HEK293T (cell line): ENCODE data around the gene RSF1.

Experiments
- CTCF ChIA-PET: fragments of 350-600 bp; formaldehyde crosslinking; extraction: SDS; loops from one replicate; lab custom pipeline; 2021; ENCODE audit warnings: antibody characterized with exemption, inconsistent platforms; lab: Yijun Ruan, JAX
- POLR2A ChIA-PET: fragments of 350-600 bp; formaldehyde crosslinking; extraction: SDS; loops from one replicate; lab custom pipeline; 2020; ENCODE audit warnings: antibody characterized with exemption, inconsistent platforms; lab: Yijun Ruan, JAX
- DNase-seq: peaks from one replicate; pipeline ENCODE4 v3.0.0; 2012; ENCODE audit warnings: mixed read lengths; ENCODE audit errors: extremely low spot score
- ARNT ChIP-seq: fragments of 450-650 bp; IDR thresholded peaks from 2 replicates; pipeline ENCODE4 v1.6.1; 2017; ENCODE audit warnings: mild to moderate bottlenecking
- BHLHE40 ChIP-seq: fragments of 450-650 bp; IDR thresholded peaks from 2 replicates; pipeline ENCODE4 v1.6.1; 2016; ENCODE audit warnings: mild to moderate bottlenecking, moderate library complexity, borderline replicate concordance
- CTBP1 ChIP-seq: fragments of 450-650 bp; IDR thresholded peaks from 2 replicates; pipeline ENCODE4 v1.6.1; 2016; ENCODE audit warnings: borderline replicate concordance
- ELF4 ChIP-seq: fragments of 450-650 bp; IDR thresholded peaks from 2 replicates; pipeline ENCODE4 v1.6.1; 2017; ENCODE audit warnings: antibody characterized with exemption
- FOXA1 ChIP-seq: fragments of 450-650 bp; IDR thresholded peaks from 2 replicates; pipeline ENCODE4 v1.6.1; 2016; ENCODE audit warnings: mild to moderate bottlenecking
- FOXK2 ChIP-seq: fragments of 450-650 bp; IDR thresholded peaks from 2 replicates; pipeline ENCODE4 v1.6.1; 2016; ENCODE audit warnings: mild to moderate bottlenecking
- FOXM1 ChIP-seq: fragments of 450-650 bp; IDR thresholded peaks from 2 replicates; pipeline ENCODE4 v1.6.1; 2017; ENCODE audit warnings: mild to moderate bottlenecking, borderline replicate concordance
- HDGF ChIP-seq: fragments of 450-650 bp; IDR thresholded peaks from 2 replicates; pipeline ENCODE4 v1.6.1; 2017; ENCODE audit warnings: antibody characterized with exemption, borderline replicate concordance
- L3MBTL2 ChIP-seq: fragments of 450-650 bp; conservative IDR thresholded peaks from 2 replicates; pipeline ENCODE4 v1.6.1; 2016; ENCODE audit warnings: mild to moderate bottlenecking
- LEF1 ChIP-seq: fragments of 450-650 bp; IDR thresholded peaks from 2 replicates; pipeline ENCODE4 v1.6.1; 2017; ENCODE audit warnings: mild to moderate bottlenecking, borderline replicate concordance
- NFRKB ChIP-seq: fragments of 450-650 bp; IDR thresholded peaks from 2 replicates; pipeline ENCODE4 v1.6.1; 2016; ENCODE audit warnings: mild to moderate bottlenecking, moderate library complexity
- PKNOX1 ChIP-seq: fragments of 450-650 bp; IDR thresholded peaks from 2 replicates; pipeline ENCODE4 v1.6.1; 2016
- SP1 ChIP-seq: fragments of 450-650 bp; IDR thresholded peaks from 2 replicates; pipeline ENCODE4 v1.6.1; 2017
- SUZ12 ChIP-seq: fragments of 450-650 bp; IDR thresholded peaks from 2 replicates; pipeline ENCODE4 v1.6.1; 2016; ENCODE audit warnings: mild to moderate bottlenecking
- TARDBP ChIP-seq: fragments of 450-650 bp; IDR thresholded peaks from 2 replicates; pipeline ENCODE4 v1.6.1; 2016
- ZNF384 ChIP-seq: fragments of 450-650 bp; IDR thresholded peaks from 2 replicates; pipeline ENCODE4 v1.6.1; 2016

The RSF1 gene

GRCh38 chr11:77753230-77753629, 67.3 kb downstream of the RSF1 start:
- CTCF ChIA-PET: no interaction called here
- no peak for TF ChIP-seq ARNT
- no peak for TF ChIP-seq NFRKB
- TF ChIP-seq FOXM1: no peak
- TF ChIP-seq L3MBTL2: no peak
- no peak for TF ChIP-seq LEF1
- no peak for TF ChIP-seq BHLHE40
- TF ChIP-seq ZNF384: no peak
- TF ChIP-seq ELF4: no peak
- TF ChIP-seq FOXA1: no peak
- TF ChIP-seq HDGF: no peak
- TF ChIP-seq FOXK2: no peak
- TF ChIP-seq TARDBP: no peak
- TF ChIP-seq SUZ12: no peak
- no peak for TF ChIP-seq PKNOX1
- no peak for TF ChIP-seq CTBP1
- TF ChIP-seq SP1: no peak
- POLR2A ChIA-PET: no interaction called here
- no peak for DNase-seq

- no peak for TF ChIP-seq FOXM1
- no peak for TF ChIP-seq SP1
- TF ChIP-seq HDGF: no peak
- no peak for TF ChIP-seq NFRKB
- TF ChIP-seq SUZ12: no peak
- CTCF ChIA-PET: no interaction called here
- DNase-seq: no peak
- POLR2A ChIA-PET: interaction anchor here (0.8 kb wide), 1 partner anchor 115 kb away, joined by 3 read pairs; the partner anchor contains the start of gene CLNS1A
Observed at GRCh38 chr11:77752516-77752915, 68.0 kb downstream of the RSF1 start.

GRCh38 chr11:77750394-77751156, 69.9 kb downstream of the RSF1 start:
- TF ChIP-seq PKNOX1 (no peak), BHLHE40 (no peak), FOXA1 (no peak), ZNF384 (no peak), LEF1 (no peak), ARNT (no peak), NFRKB (no peak), SUZ12 (no peak), SP1 (no peak)
- ChIA-PET POLR2A (no interaction called here), CTCF (interaction anchor here (0.6 kb wide), 1 partner anchor 385 kb away, joined by 6 read pairs; no protein-coding TSS in a partner anchor)
- no peak for DNase-seq

- ChIA-PET POLR2A (no interaction called here), CTCF (no interaction called here)
- TF ChIP-seq TARDBP (no peak), FOXK2 (no peak), ELF4 (no peak), LEF1 (no peak), SUZ12 (no peak)
- DNase-seq: no peak
Observed at GRCh38 chr11:77749232-77749631, 71.3 kb downstream of the RSF1 start.

- CTCF ChIA-PET: no interaction called here
- POLR2A ChIA-PET: no interaction called here
- DNase-seq: no peak
- TF ChIP-seq ZNF384: no peak
- no peak for TF ChIP-seq ARNT
- TF ChIP-seq HDGF: no peak
- TF ChIP-seq BHLHE40: no peak
- no peak for TF ChIP-seq LEF1
Observed at GRCh38 chr11:77748266-77748665, 72.3 kb downstream of the RSF1 start.

GRCh38 chr11:77747381-77747969, 73.0 kb downstream of the RSF1 start:
- DNase-seq: no peak
- ChIA-PET POLR2A (no interaction called here), CTCF (no interaction called here)
- no peak for TF ChIP-seq HDGF
- no peak for TF ChIP-seq ARNT
- no peak for TF ChIP-seq ELF4

- no peak for DNase-seq
- ChIA-PET POLR2A (no interaction called here), CTCF (no interaction called here)
- no peak for TF ChIP-seq TARDBP
- no peak for TF ChIP-seq FOXM1
- no peak for TF ChIP-seq ELF4
- TF ChIP-seq SP1: no peak
- no peak for TF ChIP-seq CTBP1
- no peak for TF ChIP-seq PKNOX1
Observed at GRCh38 chr11:77736473-77736872, 84.0 kb downstream of the RSF1 start.
